ENCODE measurements around the gene SUGCT. TPM values are rescaled to one million over a fixed set of nuclear protein-coding genes. Genes with fewer than 3 reads are reported as not detected.

Gene SUGCT
- total RNA-seq, 1 experiment from 2014 or later: 5.4 TPM

- H3K79me2 ChIP-seq (ENCODE audit: insufficient read depth, low read length): no peaks in the 10 kb centered on the region
- no peak overlapping the region for H3K27ac ChIP-seq (ENCODE audit: insufficient read length, low read depth, low read length)
- H3K4me1 ChIP-seq (ENCODE audit: insufficient read depth, low read length): no peaks in the 10 kb centered on the region
- no peaks in the 10 kb centered on the region for H3K79me1 ChIP-seq (ENCODE audit: insufficient read depth, low read depth, low read length, poor library complexity, severe bottlenecking)
- no peak overlapping the region for H2BK12ac ChIP-seq (ENCODE audit: insufficient read length, low read depth, low read length)
- no peak overlapping the region for H3K4me2 ChIP-seq (ENCODE audit: insufficient read depth, insufficient read length, low read length)
- no peak overlapping the region for H3K23ac ChIP-seq (ENCODE audit: insufficient read length, low read depth, low read length)
- H3T11ph ChIP-seq (ENCODE audit: low read length): no peak overlapping the region
- H3K23me2 ChIP-seq (ENCODE audit: insufficient read length, low read depth, low read length, poor library complexity, severe bottlenecking): no peaks in the 10 kb centered on the region
- no peak overlapping the region for H4K5ac ChIP-seq (ENCODE audit: insufficient read length, low read depth, low read length)
- H3K27me3 ChIP-seq (ENCODE audit: insufficient read depth, low read length): no peaks in the 10 kb centered on the region
- no peak overlapping the region for H2AK5ac ChIP-seq (ENCODE audit: insufficient read length, low read length)
- no peak overlapping the region for H2BK120ac ChIP-seq (ENCODE audit: low read depth, low read length, poor library complexity, severe bottlenecking)
- no peak for DNase-seq
- H3K9me3 Mint-ChIP-seq: no peaks in the 10 kb centered on the region
- no peak overlapping the region for H2BK20ac ChIP-seq (ENCODE audit: low read depth, low read length, poor library complexity, severe bottlenecking)
- H3K9me3 ChIP-seq (ENCODE audit: control insufficient read depth, low read depth, low read length): no peaks in the 10 kb centered on the region
- no peak overlapping the region for H3K9ac ChIP-seq (ENCODE audit: extremely low read depth, insufficient read length, low read length)
- H3K4me1 Mint-ChIP-seq: peaks cover 5% of the 10 kb centered on the region in 2 experiments; a peak in 3 of 4 replicates
- WGBS (ENCODE audit: extremely low coverage, insufficient read length, low lambda C conversion rate): no CpG with 5 or more reads among the region's 4 CpGs
- H2BK5ac ChIP-seq (ENCODE audit: insufficient read length, low read length): no peak overlapping the region
- no peak overlapping the region for H2AFZ ChIP-seq (ENCODE audit: low read length)
- H3K18ac ChIP-seq (ENCODE audit: insufficient read length, low read depth, low read length): no peak overlapping the region
- no peak overlapping the region for H3K56ac ChIP-seq (ENCODE audit: insufficient read length, low read depth, low read length)
- H3K36me3 Mint-ChIP-seq (ENCODE audit: insufficient read depth in 1 of 3, low read depth in 3 of 3): no peaks in the 10 kb centered on the region
- H3K27ac Mint-ChIP-seq: no peak overlapping the region
- no peaks in the 10 kb centered on the region for H4K20me1 ChIP-seq (ENCODE audit: control insufficient read depth, insufficient read depth, insufficient read length)
- H4K8ac ChIP-seq (replicated peaks; ENCODE audit: insufficient read length, low read depth, low read length): no peak overlapping the region
- H2BK15ac ChIP-seq (ENCODE audit: low read depth, low read length): no peak overlapping the region
- no peaks in the 10 kb centered on the region for H3K27me3 Mint-ChIP-seq (ENCODE audit: low read depth)
- H3K4ac ChIP-seq (ENCODE audit: low read depth, low read length): no peak overlapping the region
- H3K4me3 Mint-ChIP-seq: no peak overlapping the region
- no peak overlapping the region for H4K91ac ChIP-seq (ENCODE audit: insufficient read length, low read depth, low read length)
- TF ChIP-seq, protein P1, sequence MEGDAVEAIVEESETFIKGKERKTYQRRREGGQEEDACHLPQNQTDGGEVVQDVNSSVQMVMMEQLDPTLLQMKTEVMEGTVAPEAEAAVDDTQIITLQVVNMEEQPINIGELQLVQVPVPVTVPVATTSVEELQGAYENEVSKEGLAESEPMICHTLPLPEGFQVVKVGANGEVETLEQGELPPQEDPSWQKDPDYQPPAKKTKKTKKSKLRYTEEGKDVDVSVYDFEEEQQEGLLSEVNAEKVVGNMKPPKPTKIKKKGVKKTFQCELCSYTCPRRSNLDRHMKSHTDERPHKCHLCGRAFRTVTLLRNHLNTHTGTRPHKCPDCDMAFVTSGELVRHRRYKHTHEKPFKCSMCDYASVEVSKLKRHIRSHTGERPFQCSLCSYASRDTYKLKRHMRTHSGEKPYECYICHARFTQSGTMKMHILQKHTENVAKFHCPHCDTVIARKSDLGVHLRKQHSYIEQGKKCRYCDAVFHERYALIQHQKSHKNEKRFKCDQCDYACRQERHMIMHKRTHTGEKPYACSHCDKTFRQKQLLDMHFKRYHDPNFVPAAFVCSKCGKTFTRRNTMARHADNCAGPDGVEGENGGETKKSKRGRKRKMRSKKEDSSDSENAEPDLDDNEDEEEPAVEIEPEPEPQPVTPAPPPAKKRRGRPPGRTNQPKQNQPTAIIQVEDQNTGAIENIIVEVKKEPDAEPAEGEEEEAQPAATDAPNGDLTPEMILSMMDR (conservative IDR thresholded peaks at IDR 0.05): no peak
- no peak overlapping the region for H3K14ac ChIP-seq (ENCODE audit: insufficient read depth, low read length)
These were observed 175.5 kb downstream of the SUGCT start for GRCh38 chr7:40310258-40310657.
